ENCODE measurements around the gene FAM83F. TPM values are rescaled to one million over a fixed set of nuclear protein-coding genes. Genes with fewer than 3 reads are reported as not detected.
"Not testable (repeated sequence)": the region's sequence is repeated elsewhere in the genome, so short reads cannot be mapped to it uniquely, and the experiment has no call there.

Gene FAM83F
- total RNA-seq, 1 donor from 2014 or later: 0.13 TPM

DNA sequence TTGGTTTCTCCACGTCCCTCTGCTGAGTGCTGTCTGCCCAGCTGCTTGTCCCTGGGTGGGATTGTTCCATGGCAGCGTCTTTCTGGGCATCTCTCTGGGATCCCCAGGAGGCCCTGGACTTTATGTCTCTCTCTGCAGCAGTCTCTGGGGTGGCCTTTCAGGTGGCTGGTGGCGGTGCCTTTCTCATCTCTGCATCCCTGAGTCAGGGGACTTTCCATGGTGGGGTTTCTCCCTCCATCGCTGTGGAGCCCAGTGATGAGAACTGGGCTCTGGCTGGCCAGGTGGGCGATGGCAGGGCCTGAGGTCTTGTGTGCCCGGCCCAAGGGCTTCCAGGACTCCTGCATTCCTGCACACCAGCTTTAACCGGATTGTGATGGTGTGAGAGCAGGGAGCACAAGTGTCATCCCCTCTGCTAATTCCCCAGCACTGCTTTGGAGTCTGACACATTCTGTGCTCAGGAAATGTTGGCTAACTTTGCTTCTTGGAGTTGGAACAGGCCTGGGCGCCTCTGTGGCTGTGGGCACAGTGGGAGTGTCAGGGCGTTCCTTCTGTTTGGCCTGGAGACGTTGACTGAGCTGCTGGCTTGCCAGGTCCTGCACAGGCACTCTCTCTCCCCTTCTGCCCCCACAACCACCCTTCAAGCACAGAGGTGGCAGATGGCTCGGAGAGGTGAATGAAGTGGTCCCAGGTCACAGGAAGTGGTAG lies 27.9 kb downstream of the FAM83F start:
- H3K4me3 Mint-ChIP-seq: no peak overlapping the region
- DNase-seq (no peak), ATAC-seq (ENCODE audit: low read depth) (no peak)
- no peaks in the 10 kb centered on the region for H3K36me3 Mint-ChIP-seq (ENCODE audit: low read depth)
- TF ChIP-seq CTCF (IDR thresholded peaks at IDR 0.05): no peak
- H3K27me3 Mint-ChIP-seq: no peaks in the 10 kb centered on the region
- intact Hi-C loops (cut with micrococcal nuclease): loop anchor here (5.0 kb wide), 1 partner anchor 50 kb away; no protein-coding TSS in a partner anchor
- peaks cover 5% of the 10 kb centered on the region for H3K4me1 Mint-ChIP-seq
- CTCF ChIA-PET: interaction anchor here (2.8 to 4.6 kb wide), 3 partner anchors 15 to 487 kb away, joined by 18 to 154 read pairs (median 43); partner anchors contain the start of gene RPS19BP1
- no peaks in the 10 kb centered on the region for H3K9me3 Mint-ChIP-seq
- POLR2A ChIA-PET: no interaction called here
- H3K27ac Mint-ChIP-seq: no peak overlapping the region

GRCh38 chr22:40023341-40023841 lies 28.6 kb downstream of the FAM83F start:
- TF ChIP-seq CTCF (IDR thresholded peaks at IDR 0.05): no peak
- CTCF ChIA-PET: interaction anchor here (1.6 to 4.6 kb wide), 10 partner anchors 14 to 494 kb away, joined by 3 to 154 read pairs (median 17); partner anchors contain the start of gene RPS19BP1

GRCh38 chr22:40024201-40025061 lies 29.7 kb downstream of the FAM83F start:
- POLR2A ChIA-PET: interaction anchor here (0.8 to 2.2 kb wide), 6 partner anchors 20 to 501 kb away, joined by 3 to 10 read pairs (median 4); partner anchors contain the start of gene RPS19BP1
- H3K36me3 Mint-ChIP-seq (ENCODE audit: low read depth): no peaks in the 10 kb centered on the region
- no peaks in the 10 kb centered on the region for H3K9me3 Mint-ChIP-seq
- H3K27ac Mint-ChIP-seq: no peak overlapping the region
- TF ChIP-seq CTCF (IDR thresholded peaks at IDR 0.05): peak; percentile 50
- intact Hi-C loops (cut with micrococcal nuclease): loop anchor here (1.0 to 5.0 kb wide), 4 partner anchors 52 to 490 kb away; no protein-coding TSS in a partner anchor
- peak; percentile 87 for ATAC-seq (ENCODE audit: low read depth)
- no peaks in the 10 kb centered on the region for H3K27me3 Mint-ChIP-seq
- CTCF ChIA-PET: interaction anchor here (0.5 to 4.6 kb wide), 49 partner anchors 8 to 964 kb away, joined by 3 to 154 read pairs (median 4); partner anchors contain the start of genes ADSL and RPS19BP1
- peak; percentile 46 for DNase-seq
- peaks cover 5% of the 10 kb centered on the region for H3K4me1 Mint-ChIP-seq
- H3K4me3 Mint-ChIP-seq: no peak overlapping the region

More at GRCh38 chr22:40023341-40023841, 28.6 kb downstream of the FAM83F start:
- Mint-ChIP-seq H3K9me3 (no peaks in the 10 kb centered on the region), H3K4me1 (peaks cover 5% of the 10 kb centered on the region), H3K27ac (no peak overlapping the region), H3K27me3 (no peaks in the 10 kb centered on the region), H3K4me3 (no peak overlapping the region), H3K36me3 (ENCODE audit: low read depth) (no peaks in the 10 kb centered on the region)
- ATAC-seq (ENCODE audit: low read depth) (no peak), DNase-seq (no peak)
- POLR2A ChIA-PET: interaction anchor here (0.8 to 2.2 kb wide), 2 partner anchors 489 to 503 kb away, joined by 3 to 10 read pairs; partner anchors contain the start of gene ATF4
- intact Hi-C loops (cut with micrococcal nuclease): loop anchor here (5.0 kb wide), 1 partner anchor 51 kb away; no protein-coding TSS in a partner anchor

DNA sequence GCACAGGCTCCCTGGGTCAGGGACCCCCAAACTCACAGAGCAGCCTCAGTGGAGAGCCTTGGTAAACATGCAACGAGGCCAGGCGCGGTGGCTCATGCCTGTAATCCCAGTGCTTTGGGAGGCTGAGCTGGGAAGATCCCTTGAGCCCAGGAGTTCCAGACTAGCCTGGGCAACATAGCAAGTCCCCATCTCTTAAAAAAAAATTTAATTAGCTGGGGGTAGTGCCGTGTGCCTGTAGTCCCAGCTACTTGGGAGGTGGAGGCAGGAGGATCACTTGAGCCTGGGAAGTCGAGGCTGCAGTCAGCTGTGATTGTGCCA lies 30.3 kb downstream of the FAM83F start:
- not testable (repeated sequence) for H3K27ac Mint-ChIP-seq; ATAC-seq (ENCODE audit: low read depth); H3K4me3 Mint-ChIP-seq; DNase-seq; H3K9me3 Mint-ChIP-seq; H3K36me3 Mint-ChIP-seq (ENCODE audit: low read depth); H3K27me3 Mint-ChIP-seq; H3K4me1 Mint-ChIP-seq
- ChIA-PET POLR2A (interaction anchor here (1.1 to 2.2 kb wide), 5 partner anchors 19 to 501 kb away, joined by 3 to 10 read pairs (median 4); partner anchors contain the start of gene RPS19BP1), CTCF (interaction anchor here (0.6 to 4.6 kb wide), 44 partner anchors 9 to 964 kb away, joined by 3 to 154 read pairs (median 5); partner anchors contain the start of genes ADSL and RPS19BP1)
- intact Hi-C loops (cut with micrococcal nuclease): loop anchor here (2.0 kb wide), 1 partner anchor 84 kb away; no protein-coding TSS in a partner anchor

GRCh38 chr22:40025856-40026255 lies 31.1 kb downstream of the FAM83F start:
- H3K36me3 Mint-ChIP-seq (ENCODE audit: low read depth): no peaks in the 10 kb centered on the region
- ATAC-seq (ENCODE audit: low read depth) (no peak), DNase-seq (no peak)
- no peak overlapping the region for H3K27ac Mint-ChIP-seq
- CTCF ChIA-PET: interaction anchor here (1.0 to 4.6 kb wide), 13 partner anchors 12 to 681 kb away, joined by 3 to 154 read pairs (median 7); partner anchors contain the start of gene RPS19BP1
- intact Hi-C loops (cut with micrococcal nuclease): loop anchor here (2.0 kb wide), 1 partner anchor 85 kb away; no protein-coding TSS in a partner anchor
- no peaks in the 10 kb centered on the region for H3K27me3 Mint-ChIP-seq
- H3K4me3 Mint-ChIP-seq: no peak overlapping the region
- no peak for TF ChIP-seq CTCF (IDR thresholded peaks at IDR 0.05)
- H3K4me1 Mint-ChIP-seq: peaks cover 5% of the 10 kb centered on the region
- H3K9me3 Mint-ChIP-seq: no peaks in the 10 kb centered on the region
- POLR2A ChIA-PET: no interaction called here
